Urinary bladder (tissue), 4 donors: Measurements from ENCODE around the gene SUGCT. TPM values are rescaled to one million over a fixed set of nuclear protein-coding genes. Genes with fewer than 3 reads are reported as not detected.

Experiments
- DNase-seq: peaks from one replicate; pipeline ENCODE4 v3.0.0-alpha.2; 2015; ENCODE audit errors: extremely low spot score
- H3K27ac ChIP-seq: one replicate; pipeline ENCODE4 v1.5.1; 2013; ENCODE audit warnings: low read depth, mild to moderate bottlenecking, moderate library complexity
- H3K36me3 ChIP-seq: one replicate; pipeline ENCODE4 v1.6.1; 2013; ENCODE audit warnings: mild to moderate bottlenecking, moderate library complexity; ENCODE audit not compliant: insufficient read depth
- H3K4me1 ChIP-seq: one replicate; pipeline ENCODE4 v1.6.1; 2013; ENCODE audit warnings: mild to moderate bottlenecking, moderate library complexity; ENCODE audit not compliant: insufficient read depth
- H3K4me3 ChIP-seq: one replicate; pipeline ENCODE4 v1.5.1; 2013; ENCODE audit warnings: low read depth, low read length
- WGBS: extraction: QIAGEN DNeasy Blood & Tissue Kit; methylation state at CpG from one replicate; pipeline ENCODE4 v1.1.7; 2013; 5-methylcytosine and 5-hydroxymethylcytosine counted together
- polyA plus RNA-seq: library from polyadenylated mRNA; stranded (reverse); fragments of 200-250 nt; gene quantifications from one replicate; pipeline ENCODE4 v1.2.3, GENCODE V29; 2013
- small RNA-seq: library from RNA; depleted of rRNA; stranded (forward); fragments of <200 nt; gene quantifications from one replicate; pipeline ENCODE3, GENCODE V24; 2014
- total RNA-seq: library from RNA; depleted of rRNA; stranded (reverse); fragments of >200 nt; gene quantifications from one replicate; pipeline ENCODE4 v1.2.3, GENCODE V29; 2014
- donor health status: healthy with polysubstance abuse.
- donor health status: healthy.

SUGCT gene
- total and polyA plus RNA-seq, 2 donors: 3.3 to 8.3 TPM

GRCh38 chr7:40888499-40888898, 753.7 kb downstream of the SUGCT start:
- 80% methylated on average over 1 of the region's 1 CpG for WGBS
- DNase-seq: no peak
- Histone ChIP-seq H3K27ac (no peak overlapping the region), H3K4me1 (no peaks in the 10 kb centered on the region), H3K36me3 (no peaks in the 10 kb centered on the region), H3K4me3 (no peak overlapping the region)

GRCh38 chr7:40889099-40889498, 754.3 kb downstream of the SUGCT start:
- Histone ChIP-seq H3K36me3 (no peaks in the 10 kb centered on the region), H3K4me3 (no peak overlapping the region), H3K4me1 (no peaks in the 10 kb centered on the region), H3K27ac (no peak overlapping the region)
- WGBS: 73% methylated on average over 4 of the region's 4 CpGs
- no peak for DNase-seq

- Histone ChIP-seq H3K27ac (no peak overlapping the region), H3K4me3 (no peak overlapping the region), H3K4me1 (no peaks in the 10 kb centered on the region), H3K36me3 (no peaks in the 10 kb centered on the region)
- no peak for DNase-seq
- 79% methylated on average over 2 of the region's 2 CpGs for WGBS
Observed at GRCh38 chr7:40889539-40889938, 754.7 kb downstream of the SUGCT start.

- DNase-seq: no peak
- Histone ChIP-seq H3K4me3 (no peak overlapping the region), H3K36me3 (no peaks in the 10 kb centered on the region), H3K27ac (no peak overlapping the region), H3K4me1 (no peaks in the 10 kb centered on the region)
- 97% methylated on average over 1 of the region's 1 CpG for WGBS
Observed at GRCh38 chr7:40890088-40890692, 755.4 kb downstream of the SUGCT start.

GRCh38 chr7:40891232-40891631, 756.4 kb downstream of the SUGCT start:
- Histone ChIP-seq H3K27ac (no peak overlapping the region), H3K4me1 (no peaks in the 10 kb centered on the region), H3K4me3 (no peak overlapping the region), H3K36me3 (no peaks in the 10 kb centered on the region)
- no peak for DNase-seq
- WGBS: 98% methylated on average over 2 of the region's 2 CpGs

GRCh38 chr7:40899151-40899550, 764.3 kb downstream of the SUGCT start:
- WGBS: 90% methylated on average over 15 of the region's 15 CpGs
- Histone ChIP-seq H3K4me3 (no peak overlapping the region), H3K27ac (no peak overlapping the region), H3K4me1 (no peaks in the 10 kb centered on the region), H3K36me3 (no peaks in the 10 kb centered on the region)
- no peak for DNase-seq

- Histone ChIP-seq H3K4me3 (no peak overlapping the region), H3K27ac (no peak overlapping the region)
- no peak for DNase-seq
Observed at GRCh38 chr7:40899636-40900507, 765.1 kb downstream of the SUGCT start.

GRCh38 chr7:40903872-40904271, 769.1 kb downstream of the SUGCT start:
- no peaks in the 10 kb centered on the region for H3K4me1 ChIP-seq
- no peak for DNase-seq
- no peak overlapping the region for H3K4me3 ChIP-seq
- H3K27ac ChIP-seq: no peak overlapping the region
- 63% methylated on average over 10 of the region's 10 CpGs for WGBS
- no peaks in the 10 kb centered on the region for H3K36me3 ChIP-seq

More at GRCh38 chr7:40899636-40900507, 765.1 kb downstream of the SUGCT start:
- Histone ChIP-seq H3K4me1 (no peaks in the 10 kb centered on the region), H3K36me3 (no peaks in the 10 kb centered on the region)
- WGBS: 74% methylated on average over 16 of the region's 16 CpGs

GRCh38 chr7:40907286-40907685, 772.5 kb downstream of the SUGCT start:
- Histone ChIP-seq H3K4me1 (no peaks in the 10 kb centered on the region), H3K36me3 (no peaks in the 10 kb centered on the region), H3K27ac (no peak overlapping the region), H3K4me3 (no peak overlapping the region)
- 90% methylated on average over 3 of the region's 3 CpGs for WGBS
- no peak for DNase-seq

GRCh38 chr7:40909346-40909980, 774.7 kb downstream of the SUGCT start:
- Histone ChIP-seq H3K27ac (no peak overlapping the region), H3K36me3 (no peaks in the 10 kb centered on the region), H3K4me3 (no peak overlapping the region), H3K4me1 (no peaks in the 10 kb centered on the region)
- 85% methylated on average over 10 of the region's 10 CpGs for WGBS
- DNase-seq: no peak

Small RNA genes lying within 50 kb of the gene (small RNA-seq; reads per million reads assigned to genes)
- gene AC006023.1: not detected
- not detected for gene AC006023.2

Other genes starting within 250 kb of the SUGCT start
- 149 TPM for gene CDK13, start 184.7 kb upstream of the SUGCT start, total RNA-seq
- 17.5 TPM for gene CDK13, start 184.7 kb upstream of the SUGCT start, polyA plus RNA-seq
- gene MPLKIP, start 383 bp upstream of the SUGCT start, total RNA-seq: 10.3 TPM
- gene MPLKIP, start 383 bp upstream of the SUGCT start, polyA plus RNA-seq: 37.1 TPM